Panc1 (cell line): ENCODE results near the gene PGD. TPM values are rescaled to one million over a fixed set of nuclear protein-coding genes. Genes with fewer than 3 reads are reported as not detected.

Experiments used
- ATAC-seq: fragments of 200-7000 bp; cut with Tn5 transposase; 2 replicates; pipeline ENCODE4 v1.9.1; 2020; ENCODE audit warnings: mild to moderate bottlenecking, moderate library complexity
- BruUV-seq: library from RNA; stranded (reverse); fragments of 400-500 nt; replicated peaks from 2 replicates; lab custom pipeline; 2021; lab: Mats Ljungman, UMichigan
- CTCF ChIA-PET: fragments of 300-600 bp; sonication (Branson Sonifier 250); formaldehyde crosslinking; loops from one replicate; lab custom pipeline; 2022; ENCODE audit warnings: antibody characterized with exemption; lab: Charles Lee
- POLR2A ChIA-PET: fragments of 300-600 bp; sonication (Branson Sonifier 250); formaldehyde crosslinking; loops from one replicate; lab custom pipeline; 2022; ENCODE audit warnings: antibody characterized with exemption; lab: Charles Lee
- DNase-seq: peaks from one replicate; pipeline ENCODE4 v3.0.0-alpha.2; 2010; ENCODE audit warnings: low read depth, low spot score
- H3K27ac ChIP-seq: 2 replicates; pipeline ENCODE4 v1.5.1; 2011; ENCODE audit warnings: mild to moderate bottlenecking, low read length, inconsistent platforms
- H3K27me3 ChIP-seq: fragments of 200-500 bp; sonication (Bioruptor generic); 2 replicates; pipeline ENCODE4 v1.6.0; 2014; ENCODE audit warnings: low read length, inconsistent platforms; ENCODE audit not compliant: control insufficient read depth, insufficient read depth
- H3K36me3 ChIP-seq: fragments of 200-500 bp; sonication (Bioruptor generic); 2 replicates; pipeline ENCODE4 v1.5.1; 2014; ENCODE audit warnings: inconsistent platforms, mild to moderate bottlenecking, low read length, moderate library complexity; ENCODE audit not compliant: control insufficient read depth, insufficient read depth
- H3K4me1 ChIP-seq: 2 replicates; pipeline ENCODE4 v1.5.1; 2011; ENCODE audit warnings: inconsistent platforms, mild to moderate bottlenecking, low read length, moderate library complexity; ENCODE audit not compliant: control insufficient read depth, insufficient read depth
- H3K4me3 ChIP-seq, 2 experiments: 2 replicates each; pipeline ENCODE4 v1.5.1; 2011 to 2012; ENCODE audit warnings: low read depth in 2 of 2, low read length in 2 of 2, mild to moderate bottlenecking in 2 of 2, inconsistent platforms in 1 of 2, moderate library complexity in 1 of 2
- H3K9me3 ChIP-seq: fragments of 200-500 bp; sonication (Bioruptor generic); 2 replicates; pipeline ENCODE4 v1.5.1; 2014; ENCODE audit warnings: low read depth, mild to moderate bottlenecking, inconsistent platforms, low read length, moderate library complexity; ENCODE audit not compliant: control insufficient read depth, insufficient read depth
- POLR2AphosphoS5 ChIP-seq: IDR thresholded peaks from 2 replicates; pipeline ENCODE4 v1.6.1; 2012; ENCODE audit warnings: mild to moderate bottlenecking, low read depth, low read length, moderate library complexity
- REST ChIP-seq, 2 experiments: IDR thresholded peaks; 2 replicates each; pipeline ENCODE4 v1.6.1; 2011 to 2012; ENCODE audit warnings: low read depth in 2 of 2, control low read depth in 1 of 2, low read length in 1 of 2, mild to moderate bottlenecking in 1 of 2, moderate library complexity in 1 of 2; ENCODE audit not compliant: insufficient read depth in 1 of 2
- SIN3A ChIP-seq: IDR thresholded peaks from 2 replicates; pipeline ENCODE4 v1.6.1; 2012; ENCODE audit warnings: low read depth, mild to moderate bottlenecking, low read length, moderate library complexity, borderline replicate concordance; ENCODE audit not compliant: insufficient read depth
- TCF7L2 ChIP-seq: IDR thresholded peaks from 2 replicates; pipeline ENCODE4 v1.6.1; 2011; ENCODE audit warnings: mild to moderate bottlenecking, low read depth, low read length, inconsistent platforms
- in situ Hi-C: cut with HindIII; loops from 2 replicates; pipeline ENCODE4 v1.10.0; 2016; ENCODE audit warnings: low sequenced_read_pairs, low pct_unique_long_range_greater_than_20kb
- intact Hi-C: fragments of 100-400 bp; cut with micrococcal nuclease; formaldehyde crosslinking; loops from one replicate; pipeline ENCODE4 v1.10.0; 2022; ENCODE audit not compliant: unreplicated experiment
- total RNA-seq: library from RNA; stranded (reverse); gene quantifications from one replicate; pipeline ENCODE4 v1.2.1, GENCODE V29; 2021; ENCODE audit not compliant: unreplicated experiment
- TF ChIP-seq, protein P1 (sequence below): fragments of 450-650 bp; IDR thresholded peaks from 2 replicates; pipeline ENCODE4 v1.5.1; 2017; ENCODE audit warnings: mild to moderate bottlenecking

Gene PGD
- total RNA-seq, 1 experiment from 2014 or later: 158 TPM

DNA sequence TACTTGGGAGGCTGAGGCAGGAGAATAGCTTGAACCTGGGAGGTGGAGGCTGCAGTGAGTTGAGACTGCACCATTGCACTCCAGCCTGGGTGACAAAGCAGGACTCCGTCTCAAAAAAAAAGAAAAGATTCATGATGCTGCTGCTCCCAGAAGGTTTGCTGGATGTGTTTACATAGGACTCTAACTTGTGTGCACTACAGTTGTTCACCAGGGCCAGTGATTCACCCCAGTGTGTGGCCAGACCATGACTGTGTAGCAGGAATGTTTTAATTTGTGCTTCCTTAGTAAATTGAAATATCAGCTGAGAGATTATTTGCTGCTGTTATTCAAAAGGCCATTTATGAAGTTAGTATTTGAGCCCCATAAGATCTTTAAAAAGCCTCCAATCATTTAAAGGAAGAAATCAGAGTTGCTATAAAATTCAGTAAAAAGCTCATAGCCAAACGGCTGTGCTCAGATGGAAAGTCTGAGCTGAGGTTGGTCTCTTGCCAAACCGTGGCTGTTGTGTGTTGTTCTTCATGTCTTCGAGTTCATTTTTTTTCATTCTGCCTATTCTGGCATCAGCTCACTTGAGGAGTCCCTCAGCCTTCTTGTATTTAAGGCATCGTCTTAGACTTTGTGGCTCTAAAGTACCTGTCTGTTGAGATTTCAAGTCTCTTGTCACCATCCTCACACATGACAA is 18.1 kb upstream of the PGD start:
- H3K4me3 ChIP-seq: no peak overlapping the region
- intact Hi-C loops: no loop called here
- ATAC-seq (peak; percentile 71), DNase-seq (no peak)
- H3K9me3 ChIP-seq: no peaks in the 10 kb centered on the region
- TF ChIP-seq REST (IDR thresholded peaks at IDR 0.05; ENCODE audit: insufficient read depth in 1 of 2, low read depth in 2 of 2, low read length in 1 of 2) (no peak), TCF7L2 (no peak), POLR2AphosphoS5 (no peak), SIN3A (no peak)
- TF ChIP-seq, protein P1, sequence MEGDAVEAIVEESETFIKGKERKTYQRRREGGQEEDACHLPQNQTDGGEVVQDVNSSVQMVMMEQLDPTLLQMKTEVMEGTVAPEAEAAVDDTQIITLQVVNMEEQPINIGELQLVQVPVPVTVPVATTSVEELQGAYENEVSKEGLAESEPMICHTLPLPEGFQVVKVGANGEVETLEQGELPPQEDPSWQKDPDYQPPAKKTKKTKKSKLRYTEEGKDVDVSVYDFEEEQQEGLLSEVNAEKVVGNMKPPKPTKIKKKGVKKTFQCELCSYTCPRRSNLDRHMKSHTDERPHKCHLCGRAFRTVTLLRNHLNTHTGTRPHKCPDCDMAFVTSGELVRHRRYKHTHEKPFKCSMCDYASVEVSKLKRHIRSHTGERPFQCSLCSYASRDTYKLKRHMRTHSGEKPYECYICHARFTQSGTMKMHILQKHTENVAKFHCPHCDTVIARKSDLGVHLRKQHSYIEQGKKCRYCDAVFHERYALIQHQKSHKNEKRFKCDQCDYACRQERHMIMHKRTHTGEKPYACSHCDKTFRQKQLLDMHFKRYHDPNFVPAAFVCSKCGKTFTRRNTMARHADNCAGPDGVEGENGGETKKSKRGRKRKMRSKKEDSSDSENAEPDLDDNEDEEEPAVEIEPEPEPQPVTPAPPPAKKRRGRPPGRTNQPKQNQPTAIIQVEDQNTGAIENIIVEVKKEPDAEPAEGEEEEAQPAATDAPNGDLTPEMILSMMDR: no peak
- no peaks in the 10 kb centered on the region; the same call in 1 of the 2 replicates for H3K36me3 ChIP-seq
- in situ Hi-C loops: no loop called here
- BruUV-seq: TSS peak; percentile 45
- ChIA-PET CTCF (interaction anchor here (0.6 kb wide), 1 partner anchor 25 kb away, joined by 5 read pairs; no protein-coding TSS in a partner anchor), POLR2A (no interaction called here)
- H3K27ac ChIP-seq: no peak overlapping the region
- H3K4me1 ChIP-seq: no peaks in the 10 kb centered on the region
- no peaks in the 10 kb centered on the region for H3K27me3 ChIP-seq

DNA sequence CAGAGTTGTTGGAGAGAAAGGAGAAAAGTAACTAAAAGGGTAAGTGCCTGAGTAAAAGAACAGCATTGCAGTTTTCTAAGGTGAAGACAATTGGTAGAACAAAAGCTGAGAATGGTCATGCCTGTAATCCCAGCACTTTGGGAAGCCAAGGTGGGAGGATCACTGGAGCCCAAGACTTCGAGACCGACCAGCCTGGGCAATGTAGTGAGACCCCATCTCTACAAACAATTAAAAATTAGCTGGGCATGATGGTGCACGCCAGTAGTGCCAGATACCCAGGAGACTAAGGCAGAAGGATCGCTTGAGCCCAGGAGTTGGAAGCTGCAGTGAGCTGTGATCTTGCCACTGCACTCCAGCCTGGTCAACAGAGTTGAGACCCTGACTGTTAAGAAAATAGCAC is 15.2 kb upstream of the PGD start:
- H3K36me3 ChIP-seq: no peaks in the 10 kb centered on the region; the same call in 1 of the 2 replicates
- ChIA-PET CTCF (no interaction called here), POLR2A (no interaction called here)
- DNase-seq (no peak), ATAC-seq (no peak)
- no peak for TF ChIP-seq POLR2AphosphoS5
- no peak for TF ChIP-seq TCF7L2
- no peak for TF ChIP-seq SIN3A
- TF ChIP-seq, protein P1: no peak
- TF ChIP-seq REST (IDR thresholded peaks at IDR 0.05; ENCODE audit: insufficient read depth in 1 of 2, low read depth in 2 of 2, low read length in 1 of 2): no peak
- no TSS peak for BruUV-seq
- H3K27ac ChIP-seq: no peak overlapping the region
- in situ Hi-C loops: no loop called here
- no peaks in the 10 kb centered on the region for H3K27me3 ChIP-seq
- intact Hi-C loops: no loop called here
- H3K4me1 ChIP-seq: peaks cover 5% of the 10 kb centered on the region
- no peak overlapping the region for H3K4me3 ChIP-seq
- H3K9me3 ChIP-seq: no peaks in the 10 kb centered on the region
